ENCODE data around the gene PHF10.

PHF10 gene

DNA sequence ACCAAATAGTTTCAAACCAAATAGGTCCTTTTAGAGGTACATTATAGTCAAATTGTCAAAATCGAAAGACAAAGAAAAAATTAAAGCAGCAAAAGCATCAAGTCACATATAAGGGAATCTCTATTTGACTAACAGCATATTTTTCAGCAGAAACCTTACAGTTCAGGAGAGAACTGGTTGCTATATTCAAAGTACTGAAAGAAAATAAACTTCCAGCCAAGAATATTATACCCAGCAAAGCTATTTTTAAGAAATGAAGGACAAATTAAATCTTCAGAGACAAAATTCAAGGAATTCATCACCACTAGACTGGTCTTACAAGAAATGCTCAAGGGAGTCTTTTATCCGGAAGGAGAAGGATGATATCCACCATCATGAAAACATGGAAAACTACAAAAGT lies 38.4 kb downstream of the PHF10 start:
- FAIRE-seq (no peak), DNase-seq (ENCODE audit: insufficient read length, low spot score) (no peak)

DNA sequence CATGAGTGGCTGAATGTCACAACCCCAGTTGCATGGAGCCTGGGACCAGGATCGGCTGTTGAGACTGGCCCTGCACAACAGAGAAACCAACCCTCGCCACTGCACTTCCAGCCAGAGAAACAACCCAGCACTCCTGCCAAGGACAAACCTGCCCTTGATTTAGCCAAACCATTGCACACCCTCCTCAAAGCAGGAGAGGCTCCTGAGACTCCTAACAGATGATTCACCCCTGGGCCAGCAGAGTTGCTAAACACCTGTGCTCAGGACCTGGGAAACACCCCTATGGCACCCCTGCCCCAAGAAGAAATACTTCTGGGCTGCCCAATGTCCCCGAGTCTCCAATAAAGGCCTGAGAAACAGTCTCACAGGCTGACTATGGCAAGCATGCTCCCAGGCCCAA lies 40.2 kb downstream of the PHF10 start:
- DNase-seq (ENCODE audit: insufficient read length, low spot score) (no peak), FAIRE-seq (no peak)

DNA sequence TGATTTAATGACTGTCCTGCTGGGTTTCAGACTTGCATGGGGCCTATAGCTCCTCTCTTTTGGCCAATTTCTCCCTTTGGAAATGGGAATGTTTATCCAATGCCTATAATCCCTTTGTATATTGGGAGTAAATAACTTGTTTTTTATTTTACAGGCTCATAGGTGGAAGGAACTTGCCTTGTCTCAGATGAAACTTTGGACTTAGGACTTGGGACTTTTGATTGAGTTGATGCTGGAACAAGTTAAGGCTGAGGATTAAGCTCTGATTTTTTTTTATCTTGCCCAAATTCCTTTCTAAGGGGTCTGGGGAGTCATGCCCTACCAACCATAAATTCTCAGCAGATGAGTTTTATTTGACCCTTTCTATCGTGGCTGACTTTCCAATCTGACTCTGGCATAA lies 46.0 kb downstream of the PHF10 start:
- FAIRE-seq (no peak), DNase-seq (ENCODE audit: insufficient read length, low spot score) (no peak)

DNA sequence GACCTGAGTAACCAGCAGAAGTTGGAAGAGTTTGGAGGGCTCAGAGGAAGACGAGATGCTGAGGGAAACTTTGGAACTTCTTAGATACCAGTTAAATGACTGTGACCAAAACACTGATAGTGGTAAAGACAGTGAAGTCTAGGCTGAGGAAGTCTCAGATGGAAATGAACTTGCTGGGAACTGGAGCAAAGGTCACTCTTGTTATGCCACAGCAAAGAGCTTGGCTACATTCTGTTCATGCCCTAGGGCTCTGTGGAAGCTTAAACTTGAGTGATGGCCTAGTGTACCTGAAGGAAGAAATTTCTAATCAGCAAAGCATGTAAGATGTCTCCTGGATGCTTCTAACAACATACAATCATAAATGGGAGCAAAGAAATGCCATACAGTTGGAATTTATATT lies 47.2 kb downstream of the PHF10 start:
- FAIRE-seq, result no peak
- no peak for DNase-seq (ENCODE audit: insufficient read length, low spot score)

DNA sequence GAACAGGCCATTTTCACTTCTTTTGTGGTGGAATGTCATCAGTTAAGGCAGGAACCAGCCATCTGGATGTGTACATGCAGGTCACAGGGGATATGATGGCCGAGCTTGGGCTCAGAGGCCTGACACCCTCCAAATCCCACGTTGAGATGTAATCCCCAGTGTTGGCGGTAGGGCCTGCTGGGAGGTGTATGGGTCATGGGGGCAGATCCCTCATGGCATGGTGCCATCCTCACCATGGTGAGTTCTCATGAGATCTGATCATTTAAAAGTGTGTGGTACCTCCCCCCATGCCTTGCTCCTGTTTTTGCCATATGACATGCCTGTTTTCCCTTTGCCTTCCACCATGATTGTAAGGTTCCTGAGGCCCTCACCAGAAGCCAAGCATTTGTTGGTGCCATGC lies 49.3 kb downstream of the PHF10 start:
- FAIRE-seq, result no peak
- DNase-seq (ENCODE audit: insufficient read length, low spot score), result no peak

DNA sequence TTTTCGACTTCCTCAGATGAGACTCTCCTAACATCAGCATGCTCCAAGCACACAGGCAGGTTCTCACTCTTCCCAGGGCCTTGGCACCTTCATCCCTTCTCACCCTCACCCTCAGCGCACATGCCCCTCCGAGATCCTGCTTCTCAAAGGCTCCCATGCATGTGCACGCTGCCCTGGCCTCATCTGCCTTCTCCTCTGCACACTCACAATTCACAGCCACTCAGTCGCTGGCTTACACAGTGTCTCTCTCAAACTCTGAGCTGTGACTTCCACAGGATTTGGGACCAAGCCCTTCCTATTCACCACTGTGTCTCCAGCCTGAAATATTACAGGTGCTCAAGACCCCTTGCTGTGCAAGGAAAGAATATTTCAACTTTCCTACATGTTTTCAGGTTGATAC lies 52.7 kb downstream of the PHF10 start:
- DNase-seq (ENCODE audit: insufficient read length, low spot score) (no peak), FAIRE-seq (no peak)

DNA sequence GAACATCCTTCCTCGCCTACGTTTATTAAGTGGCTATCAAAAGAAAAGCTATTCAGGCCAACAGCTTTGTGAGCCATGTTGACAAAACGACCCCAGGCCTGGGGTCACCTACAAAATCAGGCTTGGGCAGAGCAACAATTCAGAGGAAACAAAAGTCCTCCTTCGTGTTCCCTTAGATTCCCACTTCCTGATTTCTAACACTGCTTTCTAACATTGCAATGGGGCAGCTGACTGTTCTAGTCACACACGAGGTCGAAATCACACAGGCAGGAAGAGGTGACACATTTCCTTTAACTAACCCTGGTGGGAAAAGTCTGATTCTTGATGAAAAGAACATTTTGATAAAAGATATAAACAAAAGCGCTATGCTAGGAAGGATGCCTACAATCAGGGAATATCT lies 54.4 kb downstream of the PHF10 start:
- no peak for FAIRE-seq
- DNase-seq (ENCODE audit: insufficient read length, low spot score), result no peak

DNA sequence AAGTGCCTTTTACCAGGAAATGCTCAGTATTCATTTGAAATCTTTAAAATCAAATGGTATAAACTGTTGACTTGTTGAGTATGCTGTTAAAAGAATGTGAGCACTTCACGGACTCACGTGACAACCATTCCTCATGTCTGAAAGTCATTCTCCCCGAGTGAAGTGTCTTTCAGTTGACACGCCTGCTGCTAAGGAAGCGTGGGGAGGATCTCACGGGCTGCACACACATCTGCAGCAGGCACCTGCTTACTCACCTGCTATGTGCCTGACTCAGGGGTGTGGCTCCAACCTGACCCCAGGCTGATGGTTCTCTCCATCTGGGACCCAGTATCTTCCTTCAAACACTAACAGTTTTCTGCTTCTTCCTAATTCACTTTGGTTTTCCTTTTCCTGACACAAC lies 55.2 kb downstream of the PHF10 start:
- DNase-seq (ENCODE audit: insufficient read length, low spot score) (no peak), FAIRE-seq (no peak)

DNA sequence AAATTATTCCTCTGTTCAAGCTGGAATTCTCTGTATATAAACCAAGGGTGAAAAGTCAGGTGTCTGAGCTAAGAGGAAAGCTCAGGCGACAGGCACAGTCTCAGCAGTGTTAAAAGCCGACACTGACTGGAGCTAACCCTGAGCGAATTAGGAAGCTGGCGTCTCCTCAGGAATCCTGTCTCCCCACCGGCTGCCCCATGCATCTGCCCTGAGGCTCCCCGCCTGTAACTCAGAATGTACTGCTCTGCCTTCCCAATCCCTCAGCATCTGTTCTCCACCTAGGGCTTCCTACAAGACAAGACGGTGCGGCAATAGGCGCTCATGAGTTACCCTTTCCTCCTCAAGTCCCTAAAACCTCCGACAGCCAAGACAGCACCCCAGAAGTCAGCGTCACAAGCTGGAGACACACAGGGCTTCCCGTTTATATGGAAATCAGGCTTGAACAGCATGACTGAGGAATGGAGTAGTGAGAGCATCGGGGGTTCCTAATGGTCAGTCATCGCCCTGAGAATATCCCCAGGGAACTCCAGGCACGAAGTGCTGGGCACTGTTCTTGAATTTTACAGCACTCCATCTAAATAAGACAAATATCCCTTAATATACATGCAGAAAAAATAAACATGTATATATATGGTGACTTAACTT lies 56.0 kb downstream of the PHF10 start:
- no peak for DNase-seq (ENCODE audit: insufficient read length, low spot score)
- FAIRE-seq, result no peak

DNA sequence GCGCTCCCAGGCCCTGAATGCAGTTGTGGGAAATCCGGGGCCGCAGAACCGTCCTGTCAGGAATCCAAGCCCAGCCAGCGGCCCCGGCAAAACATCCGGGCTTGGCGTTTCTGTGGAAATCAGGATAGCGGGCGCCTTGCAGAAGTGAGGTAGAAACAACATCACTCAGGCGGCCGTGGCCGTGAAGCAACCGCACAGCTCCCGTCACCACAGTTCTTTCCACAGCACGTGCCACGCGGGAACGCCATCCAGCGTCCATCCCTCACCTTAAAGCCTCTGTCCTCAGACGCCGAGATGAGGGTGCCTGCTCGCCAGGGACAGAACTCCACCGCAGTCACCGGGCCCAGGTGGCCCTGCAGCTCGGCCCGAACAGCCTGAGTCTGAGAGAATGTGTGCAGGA lies 56.6 kb downstream of the PHF10 start:
- FAIRE-seq, result no peak

DNA sequence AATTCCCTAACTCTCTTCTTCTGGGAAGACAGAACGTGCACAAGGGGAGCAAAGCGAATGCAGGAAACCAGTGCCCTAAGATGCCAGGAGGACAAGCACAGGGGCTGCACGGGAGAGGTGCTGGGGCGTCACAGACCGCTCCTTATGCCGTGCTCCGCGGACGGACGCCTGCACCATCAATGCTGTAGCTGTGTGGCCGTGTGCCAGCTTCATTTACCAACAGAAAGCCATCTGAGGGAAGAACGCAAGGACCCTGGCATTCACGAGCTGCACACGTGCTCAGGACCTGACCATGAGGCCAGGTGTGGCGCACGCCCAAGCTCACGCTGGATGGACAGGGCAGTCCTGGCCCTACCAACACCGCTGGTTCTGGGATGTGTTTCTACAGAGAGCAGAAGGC lies 57.9 kb downstream of the PHF10 start:
- no peak for DNase-seq (ENCODE audit: insufficient read length, low spot score)
- FAIRE-seq, result no peak

More for the DNA sequence above, 56.6 kb downstream of the PHF10 start:
- no peak for DNase-seq (ENCODE audit: insufficient read length, low spot score)

DNA sequence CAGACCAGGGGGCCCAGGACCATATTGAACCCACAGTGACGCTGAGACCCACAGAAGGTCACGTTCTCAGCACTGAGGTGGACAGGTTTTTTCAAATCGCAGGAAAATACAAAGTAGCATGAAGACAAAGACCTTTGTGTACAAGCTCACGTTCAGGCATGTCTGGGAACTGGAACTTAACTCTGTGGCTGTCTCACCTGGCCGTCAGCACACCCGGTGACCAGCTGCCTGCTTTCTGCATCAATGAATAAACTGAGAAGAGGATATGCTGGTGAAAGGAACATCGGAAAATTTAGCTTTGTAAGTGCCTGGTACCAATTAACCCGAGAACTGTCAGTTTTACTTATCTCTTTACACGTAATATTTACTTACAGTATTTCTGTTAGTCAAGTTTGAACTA lies 59.0 kb downstream of the PHF10 start:
- no peak for FAIRE-seq
- DNase-seq (ENCODE audit: insufficient read length, low spot score), result no peak

DNA sequence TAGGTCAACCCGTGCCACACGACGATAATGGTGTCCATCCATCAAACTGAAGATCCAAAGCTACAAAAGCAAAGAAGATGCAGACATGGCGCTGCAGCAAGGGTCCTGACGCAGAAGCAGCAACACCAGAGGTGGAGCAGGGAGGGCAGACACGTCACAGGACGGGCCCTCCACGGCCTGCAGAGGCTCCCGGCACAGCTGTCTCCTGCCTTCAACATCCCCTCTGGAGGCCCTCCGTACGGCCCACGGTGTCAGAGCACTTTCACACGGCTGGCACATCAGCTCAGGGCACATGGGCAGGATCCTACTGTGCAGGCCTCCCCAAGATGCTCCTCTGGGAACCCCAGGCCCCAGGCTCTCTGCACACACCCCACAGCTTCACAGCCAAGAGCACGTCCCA lies 60.1 kb downstream of the PHF10 start:
- DNase-seq (ENCODE audit: insufficient read length, low spot score) (no peak), FAIRE-seq (no peak)

DNA sequence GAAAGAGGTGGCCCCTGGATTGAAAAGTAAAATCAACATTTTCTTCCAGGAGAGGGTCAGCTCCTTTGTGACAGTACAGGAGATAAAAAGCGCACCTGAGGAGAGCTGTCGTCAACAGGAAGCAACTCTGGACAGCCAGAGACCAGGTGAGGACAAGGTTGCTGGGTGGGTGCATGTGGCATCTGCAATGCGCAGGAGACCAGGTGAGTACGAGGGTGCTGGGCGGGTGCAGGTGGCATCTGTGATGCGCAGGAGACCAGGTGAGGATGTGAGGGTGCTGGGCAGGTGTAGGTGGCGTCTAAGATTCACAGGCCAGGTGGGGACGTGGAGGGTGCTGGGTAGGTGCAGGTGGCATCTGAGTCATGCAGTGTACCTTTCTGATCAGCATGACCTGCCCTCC lies 60.8 kb downstream of the PHF10 start:
- DNase-seq (ENCODE audit: insufficient read length, low spot score) (no peak), FAIRE-seq (no peak)

DNA sequence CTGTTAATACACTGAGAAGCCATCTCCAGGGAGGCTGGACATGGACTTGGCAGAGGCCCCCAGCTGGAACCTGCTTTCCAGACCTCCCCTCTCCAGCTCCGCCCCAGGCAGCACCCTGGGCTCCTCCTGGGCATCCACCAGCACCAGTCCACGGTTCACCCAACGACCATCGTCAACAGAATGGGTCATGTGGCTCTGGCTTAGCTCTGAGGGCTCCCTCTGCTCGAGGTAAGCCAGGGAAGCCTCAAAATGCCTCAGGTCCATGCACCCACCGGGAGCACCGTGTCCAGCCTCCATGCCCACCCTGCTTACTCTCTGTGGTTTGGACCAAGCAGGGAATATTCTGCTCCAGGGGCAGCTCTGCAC lies 62.9 kb downstream of the PHF10 start:
- FAIRE-seq (no peak), DNase-seq (ENCODE audit: insufficient read length, low spot score) (no peak)

DNA sequence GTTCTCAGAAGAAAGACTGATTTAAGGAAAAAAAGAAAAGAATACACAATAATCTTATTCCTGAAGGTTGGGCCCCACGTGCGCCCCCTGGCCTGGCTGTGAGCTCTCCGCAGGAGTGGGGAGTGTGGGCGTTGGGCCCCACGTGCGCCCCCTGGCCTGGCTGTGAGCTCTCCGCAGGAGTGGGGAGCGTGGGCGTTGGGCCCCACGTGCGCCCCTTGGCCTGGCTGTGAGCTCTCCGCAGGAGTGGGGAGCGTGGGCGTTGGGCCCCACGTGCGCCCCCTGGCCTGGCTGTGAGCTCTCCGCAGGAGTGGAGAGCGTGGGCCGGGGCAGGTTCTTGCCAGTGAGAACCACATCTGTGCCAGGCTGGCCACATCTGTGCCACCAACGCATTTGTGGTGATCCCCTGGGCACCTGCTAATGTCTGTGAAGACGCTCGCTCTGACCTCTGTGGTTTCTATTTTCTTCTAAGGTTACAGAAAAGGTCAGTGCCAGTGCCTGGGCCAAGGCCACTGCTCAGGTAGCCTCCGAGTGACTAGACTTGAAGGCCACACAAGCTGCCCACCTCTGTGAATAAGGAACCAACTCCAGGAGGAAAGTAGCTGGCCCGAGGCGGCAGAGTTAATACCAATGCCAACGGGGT lies 63.4 kb downstream of the PHF10 start:
- no peak for FAIRE-seq
- DNase-seq (ENCODE audit: insufficient read length, low spot score), result no peak

DNA sequence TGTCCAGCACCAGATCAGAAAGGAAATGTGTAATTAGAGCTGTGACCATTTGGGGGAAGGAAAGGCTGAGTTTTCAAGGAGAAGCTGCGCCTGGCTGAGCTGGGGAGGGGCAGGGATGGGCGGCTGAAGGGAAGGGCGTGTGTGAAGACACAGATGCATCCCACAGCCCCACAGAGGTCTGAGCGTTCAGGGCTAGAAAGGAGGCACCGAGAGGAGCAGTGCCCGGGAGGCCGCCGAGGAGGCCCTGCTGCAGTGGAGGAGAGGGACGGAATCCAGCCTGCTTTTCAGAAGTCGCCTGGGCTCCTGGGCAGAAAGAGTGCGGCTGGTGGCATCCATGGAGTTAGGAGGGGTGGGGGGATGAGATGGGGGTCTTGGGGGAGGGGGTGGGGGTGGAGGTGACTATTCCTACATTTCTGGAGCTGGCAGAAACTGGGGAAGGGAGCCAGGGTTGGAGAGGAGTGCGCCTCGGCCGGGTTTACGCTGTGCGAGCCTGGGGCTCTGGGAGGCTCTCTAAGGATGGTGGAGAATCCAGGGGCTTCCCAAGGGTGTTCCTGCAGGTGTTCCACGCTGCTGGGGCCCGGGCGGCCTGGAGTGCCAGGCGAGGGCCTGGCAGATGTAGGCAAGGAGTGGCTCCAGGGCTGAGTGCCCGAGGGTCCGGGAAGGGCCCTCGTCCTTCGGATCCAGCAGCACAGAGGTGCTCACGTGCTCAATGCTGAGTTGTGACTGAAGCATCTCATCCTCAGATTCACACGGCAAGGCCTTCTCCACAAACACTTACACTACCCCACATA lies 64.3 kb downstream of the PHF10 start:
- no peak for DNase-seq (ENCODE audit: insufficient read length, low spot score)
- no peak for FAIRE-seq

DNA sequence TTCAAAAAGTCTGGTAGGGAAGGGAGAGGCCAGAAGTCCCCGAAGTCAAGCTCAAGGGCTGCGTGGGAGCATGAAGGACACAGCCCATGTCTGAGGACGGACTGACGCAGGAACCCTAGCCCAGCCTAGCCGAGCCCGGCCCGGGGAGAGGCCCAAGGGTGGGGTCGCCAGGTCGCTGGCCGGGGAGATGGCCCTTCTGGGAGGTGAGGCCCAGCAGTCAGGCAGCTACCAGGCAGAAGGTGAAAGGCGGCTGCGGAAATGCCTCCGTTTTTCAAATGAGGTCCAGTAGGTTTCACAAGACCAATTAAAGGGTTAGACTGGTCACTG lies 67.1 kb downstream of the PHF10 start:
- no peak for FAIRE-seq
- DNase-seq (ENCODE audit: insufficient read length, low spot score), result no peak

DNA sequence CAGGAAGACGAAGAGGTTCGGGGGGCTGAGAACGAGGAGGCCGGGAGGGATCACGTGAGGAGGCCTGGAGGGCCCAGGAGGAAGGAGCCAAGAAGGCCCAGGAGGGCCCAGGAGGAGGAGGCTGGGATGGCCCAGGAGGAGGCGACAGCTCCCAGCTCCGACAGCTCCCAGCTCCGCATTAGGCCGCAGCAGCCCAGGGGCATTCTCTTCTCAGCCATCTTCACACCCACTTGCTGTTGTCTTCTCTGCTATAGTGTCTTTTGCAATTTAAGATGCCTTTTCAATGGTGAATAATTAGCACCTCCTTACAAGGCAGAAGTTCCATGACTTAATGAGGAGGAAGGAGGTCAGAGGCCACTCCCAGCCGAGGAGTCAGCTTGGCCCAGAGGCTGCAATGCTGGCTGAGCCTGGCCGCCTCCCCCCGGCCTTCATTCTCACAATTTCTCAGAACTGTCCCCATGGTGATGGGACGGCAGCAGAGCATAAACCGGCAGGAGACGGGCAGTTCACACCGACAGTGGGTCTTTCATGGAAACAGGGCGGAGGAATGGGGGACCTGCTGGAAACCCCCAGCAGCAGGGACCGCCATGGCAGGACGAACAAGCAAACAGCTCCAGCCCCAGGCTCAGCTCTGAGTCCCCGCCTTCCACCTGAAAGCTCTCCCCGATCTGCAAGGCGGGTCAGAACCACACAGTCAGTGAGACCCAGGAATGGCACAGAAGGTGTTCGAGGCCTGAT lies 67.6 kb downstream of the PHF10 start:
- no peak for FAIRE-seq
- no peak for DNase-seq (ENCODE audit: insufficient read length, low spot score)

DNA sequence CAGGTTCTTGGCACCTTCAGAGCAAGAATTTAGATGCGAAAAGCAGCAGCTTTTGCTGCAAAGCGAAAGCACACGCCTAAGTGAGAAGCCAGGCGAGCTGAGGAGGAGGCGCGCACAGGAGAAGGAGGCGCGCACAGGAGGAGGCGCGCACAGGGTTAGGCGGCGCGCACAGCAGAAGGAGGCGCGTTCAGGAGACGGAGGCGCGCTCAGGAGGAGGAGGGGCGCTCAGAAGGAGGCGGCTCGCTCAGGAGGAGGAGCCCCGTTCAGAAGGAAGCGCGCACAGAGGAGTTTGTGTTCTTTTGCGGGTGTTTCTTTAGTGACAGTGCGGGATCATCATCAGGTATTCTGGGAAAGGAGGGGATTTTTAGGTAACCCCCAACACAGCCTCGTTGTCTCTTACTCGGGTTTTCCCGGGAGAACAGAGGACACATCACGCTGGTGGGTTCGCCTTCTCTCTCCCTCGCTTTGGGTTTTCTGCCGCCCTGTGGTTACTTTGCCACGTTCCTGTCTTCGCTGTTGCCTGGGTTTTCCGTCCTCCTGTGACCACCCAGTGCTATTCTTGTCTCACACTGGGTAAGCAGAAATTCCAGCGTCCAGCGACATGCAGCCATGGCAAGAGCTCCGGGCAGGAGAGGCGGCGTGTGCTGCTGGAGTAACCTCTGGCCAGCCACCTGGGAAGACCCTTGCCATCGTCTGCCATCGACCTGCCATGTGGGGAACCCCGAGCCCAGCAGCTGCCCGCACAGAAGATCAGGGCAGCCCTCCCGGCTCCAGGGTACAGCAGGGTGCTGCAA lies 69.5 kb downstream of the PHF10 start:
- no peak for FAIRE-seq
- DNase-seq (ENCODE audit: insufficient read length, low spot score), result no peak
